K562 (cell line): Measurements from ENCODE around the gene PTOV1. TPM values are rescaled to one million over a fixed set of nuclear protein-coding genes. Genes with fewer than 3 reads are reported as not detected.

Experiments used
- ATAC-seq: fragments of 200-7000 bp; cut with Tn5 transposase; 3 replicates; pipeline ENCODE4 v1.9.1; 2020; ENCODE audit warnings: moderate library complexity
- BruUV-seq: library from RNA; stranded (reverse); fragments of 400-500 nt; replicated peaks from 2 replicates; lab custom pipeline; 2021; lab: Mats Ljungman, UMichigan
- CTCF ChIA-PET: fragments of 300-600 bp; formaldehyde crosslinking; extraction: SDS; loops from one replicate; lab custom pipeline; 2021; ENCODE audit warnings: low intra/inter-chr PET ratio; lab: Yijun Ruan, JAX
- POLR2A ChIA-PET: fragments of 300-600, 350-650 bp; sonication (Branson Sonifier 250); formaldehyde crosslinking; extraction: SDS; loops from one replicate; lab custom pipeline; 2021; ENCODE audit warnings: antibody characterized with exemption, inconsistent platforms; lab: Yijun Ruan, JAX
- DNase-seq, 4 experiments: peaks; one replicate each; pipeline versions ENCODE4 v3.0.0 to v3.0.0-alpha.2; 2011 to 2018; ENCODE audit warnings: low spot score in 3 of 4, mixed read lengths in 3 of 4; ENCODE audit errors: extremely low read depth in 1 of 4
- FAIRE-seq: peaks from 2 replicates; lab custom pipeline; 2011; peaks lifted over from hg19 to GRCh38; lab: Jason Lieb, UNC
- H2AFZ ChIP-seq: 2 replicates; pipeline ENCODE4 v1.6.0; 2011; ENCODE audit warnings: low read depth, low read length, control low read depth, inconsistent platforms
- H3K27ac ChIP-seq: fragments of 200-600 bp; 3 replicates; pipeline ENCODE4 v1.8.0; 2011; ENCODE audit warnings: low read depth, mild to moderate bottlenecking, control low read depth, inconsistent platforms, low read length, moderate library complexity, mixed read lengths; ENCODE audit errors: extremely low read depth
- H3K27me3 ChIP-seq, 2 experiments: fragments of 300-600 bp in 1 of 2; 2 replicates in 1 of 2; 3 replicates in 1 of 2; pipeline versions ENCODE4 v1.6.0 to v1.8.0; 2011; ENCODE audit warnings: inconsistent platforms in 2 of 2, low read length in 2 of 2, mild to moderate bottlenecking in 1 of 2, mixed read lengths in 1 of 2, moderate library complexity in 1 of 2; ENCODE audit not compliant: control insufficient read depth in 2 of 2, insufficient read depth in 2 of 2
- H3K36me3 ChIP-seq: fragments of 300-600 bp; 3 replicates; pipeline ENCODE4 v1.8.0; 2011; ENCODE audit warnings: mild to moderate bottlenecking, low read length, inconsistent platforms; ENCODE audit not compliant: control insufficient read depth, insufficient read depth
- H3K4me1 ChIP-seq, 2 experiments: fragments of 200-600 bp in 1 of 2; replicated peaks in 1 of 2; 2 replicates in 1 of 2; 3 replicates in 1 of 2; pipeline versions ENCODE4 v1.5.1 to v1.8.0; 2011; ENCODE audit warnings: inconsistent platforms in 2 of 2, low read length in 2 of 2, mild to moderate bottlenecking in 1 of 2, mixed read lengths in 1 of 2, moderate library complexity in 1 of 2; ENCODE audit not compliant: control insufficient read depth in 2 of 2, insufficient read depth in 2 of 2
- H3K4me2 ChIP-seq: 2 replicates; pipeline ENCODE4 v1.6.1; 2011; ENCODE audit warnings: low read length, control low read depth, inconsistent platforms, mixed read lengths; ENCODE audit not compliant: insufficient read depth
- H3K4me3 ChIP-seq: fragments of 200-600 bp; sonication (generic), shearing (Covaris generic); 2 replicates; pipeline ENCODE4 v1.5.1; 2016; ENCODE audit warnings: control low read depth, inconsistent platforms
- H3K79me2 ChIP-seq: fragments of 200-600 bp; 3 replicates; pipeline ENCODE4 v1.8.0; 2011; ENCODE audit warnings: low read length, inconsistent platforms; ENCODE audit not compliant: control insufficient read depth, insufficient read depth
- H3K9ac ChIP-seq, 2 experiments: 2 replicates each; pipeline versions ENCODE4 v1.6.0 to v1.6.1; 2011; ENCODE audit warnings: low read depth in 2 of 2, low read length in 2 of 2, control low read depth in 1 of 2, inconsistent platforms in 1 of 2, mild to moderate bottlenecking in 1 of 2, mixed read lengths in 1 of 2; ENCODE audit not compliant: insufficient read depth in 1 of 2
- H3K9me1 ChIP-seq: one replicate; pipeline ENCODE4 v1.6.0; 2011; ENCODE audit warnings: inconsistent platforms, mild to moderate bottlenecking, low read length, moderate library complexity; ENCODE audit not compliant: control insufficient read depth, insufficient read depth
- H3K9me3 ChIP-seq: replicated peaks from 2 replicates; pipeline ENCODE4 v1.5.1; 2011; ENCODE audit warnings: low read depth, low read length, inconsistent platforms; ENCODE audit not compliant: control insufficient read depth, insufficient read depth
- H4K20me1 ChIP-seq: replicated peaks from 2 replicates; pipeline ENCODE4 v1.6.1; 2011; ENCODE audit warnings: low read length, inconsistent platforms, mixed read lengths; ENCODE audit not compliant: control insufficient read depth, insufficient read depth
- KLF6 ChIP-seq: fragments of 250-450 bp; sonication (Bioruptor Pico); IDR thresholded peaks from 2 replicates; pipeline ENCODE4 v1.4.0; 2020; ENCODE audit warnings: mild to moderate bottlenecking, moderate library complexity, borderline replicate concordance
- NFIC ChIP-seq: fragments of 450-650 bp; IDR thresholded peaks from 2 replicates; pipeline ENCODE4 v1.6.1; 2017; ENCODE audit warnings: mild to moderate bottlenecking, inconsistent platforms
- SAP30 ChIP-seq: fragments of 200-600 bp; sonication (generic); IDR thresholded peaks from 2 replicates; pipeline ENCODE4 v1.6.1; 2012; ENCODE audit warnings: borderline replicate concordance, low read depth, mild to moderate bottlenecking, moderate library complexity, low read length, control low read depth, inconsistent platforms; ENCODE audit not compliant: insufficient read depth, poor library complexity, severe bottlenecking
- SIX5 ChIP-seq, 2 experiments: IDR thresholded peaks; 2 replicates each; pipeline ENCODE4 v1.6.1; 2011; ENCODE audit warnings: low read length in 2 of 2, borderline replicate concordance in 1 of 2, low read depth in 1 of 2, mild to moderate bottlenecking in 1 of 2, moderate library complexity in 1 of 2; ENCODE audit not compliant: insufficient read depth in 1 of 2
- ZBTB2 ChIP-seq: fragments of 450-650 bp; IDR thresholded peaks from 2 replicates; pipeline ENCODE4 v1.6.1; 2016; ENCODE audit warnings: antibody characterized with exemption
- ZNF347 ChIP-seq: fragments of 450-650 bp; formaldehyde crosslinking; IDR thresholded peaks from 2 replicates; pipeline ENCODE4 v1.4.0; 2020; ENCODE audit warnings: low read depth, mild to moderate bottlenecking, moderate library complexity
- WGBS: fragments of 100-300 bp; shearing (Covaris generic); methylation state at CpG from one replicate; pipeline ENCODE4 v1.1.6; 2016; ENCODE audit warnings: low coverage, mixed read lengths; ENCODE audit not compliant: insufficient coverage; ENCODE audit errors: missing lambda C conversion rate; 5-methylcytosine and 5-hydroxymethylcytosine counted together
- in situ Hi-C: fragments of 300-500 bp; cut with MboI; formaldehyde crosslinking; loops from 4 replicates; pipeline ENCODE4 v1.15.0; 2018; ENCODE audit warnings: inconsistent platforms, mixed read lengths
- intact Hi-C: fragments of 100-400 bp; cut with micrococcal nuclease; formaldehyde crosslinking; loops from 2 replicates; pipeline ENCODE4 v1.14.2; 2022
- polyA plus RNA-seq, 8 experiments: library from polyadenylated mRNA; depleted of rRNA in 4 of 8; stranded (reverse) in 5 of 8; unstranded in 3 of 8; fragments of >200 nt; fragmentation: Nextera tagmentation in 2 of 8; fragmentation: Illumina TruSeq in 1 of 8; extraction: Ambion mirVana in 2 of 8; extraction: Trizol in 1 of 8; gene quantifications; 2 replicates each; pipeline versions ENCODE4 v1.2.1 to v1.2.3, GENCODE V29; 2011 to 2014; ENCODE audit warnings: inconsistent platforms in 1 of 8, missing spikeins in 1 of 8
- total RNA-seq, 7 experiments: library from RNA; depleted of rRNA in 6 of 7; stranded (reverse); fragments of >200 nt in 6 of 7; fragmentation: Illumina TruSeq in 2 of 7; extraction: Trizol in 2 of 7; gene quantifications; 2 replicates each; pipeline versions ENCODE4 v1.2.1 to v1.2.3, GENCODE V29; 2011 to 2021; ENCODE audit warnings: low replicate concordance in 1 of 7

Gene PTOV1
- total and polyA plus RNA-seq, 9 of the 15 experiments (the other 6 are each of a cell fraction or from before 2014, with no cell fraction given): 4.9 to 169 (median 43.5) TPM

GRCh38 chr19:49837425-49837824, 13.5 kb upstream of the PTOV1 start:
- in situ Hi-C loops (no loop called here), intact Hi-C loops (no loop called here)
- Histone ChIP-seq H3K9ac (0 out of 4 replicates have a peak overlapping the region, but pooled peaks of 1 of the 2 experiments have one; percentile 2), H3K79me2 (no peaks in the 10 kb centered on the region), H3K36me3 (peaks cover 84% of the 10 kb centered on the region), H3K4me3 (no peak overlapping the region), H3K4me1 (peaks cover 0 to 20% of the 10 kb centered on the region in 2 experiments; a peak in 2 of 5 replicates), H4K20me1 (no peaks in the 10 kb centered on the region), H3K27ac (no peak overlapping the region), H3K9me3 (no peaks in the 10 kb centered on the region), H3K4me2 (no peak overlapping the region), H3K27me3 (no peaks in the 10 kb centered on the region), H3K9me1 (peaks cover 2% of the 10 kb centered on the region), H2AFZ (no peak overlapping the region)
- FAIRE-seq (no peak), ATAC-seq (no peak), DNase-seq (no peak)
- BruUV-seq: no TSS peak
- CTCF ChIA-PET: no interaction called here
- TF ChIP-seq ZNF347 (CRISPR knock-in tag): no peak
- no peak for TF ChIP-seq KLF6 (CRISPR knock-in tag)
- TF ChIP-seq SIX5 (IDR thresholded peaks at IDR 0.05; ENCODE audit: borderline replicate concordance in 1 of 2, insufficient read depth in 1 of 2, low read depth in 1 of 2, low read length in 2 of 2): no peak
- POLR2A ChIA-PET: interaction anchor here (0.7 to 1.8 kb wide), 3 partner anchors 9 to 19 kb away, joined by 3 to 12 read pairs (median 3); partner anchors contain the start of gene PTOV1
- 87% methylated on average over 8 of the region's 9 CpGs for WGBS

GRCh38 chr19:49838885-49839588, 11.9 kb upstream of the PTOV1 start:
- WGBS: 93% methylated on average over 17 of the region's 18 CpGs
- BruUV-seq: TSS peak; percentile 40
- TF ChIP-seq NFIC: peak; percentile 68
- TF ChIP-seq ZBTB2: no peak
- no peak for TF ChIP-seq SAP30

More at GRCh38 chr19:49838885-49839588, 11.9 kb upstream of the PTOV1 start:
- H3K4me3 ChIP-seq: no peak overlapping the region
- ATAC-seq: no peak
- H3K9me1 ChIP-seq: peaks cover 2% of the 10 kb centered on the region
- no peak for DNase-seq
- intact Hi-C loops: no loop called here
- in situ Hi-C loops: no loop called here
- H3K4me2 ChIP-seq: no peak overlapping the region
- peaks cover 0 to 20% of the 10 kb centered on the region in 2 experiments; a peak in 2 of 5 replicates for H3K4me1 ChIP-seq
- POLR2A ChIA-PET: interaction anchor here (1.0 kb wide), 1 partner anchor 11 kb away, joined by 3 read pairs; no protein-coding TSS in a partner anchor
- H2AFZ ChIP-seq: no peak overlapping the region
- H4K20me1 ChIP-seq: no peaks in the 10 kb centered on the region
- peaks cover 69% of the 10 kb centered on the region for H3K36me3 ChIP-seq
- H3K9ac ChIP-seq: no peak overlapping the region
- FAIRE-seq: peak; percentile 44
- CTCF ChIA-PET: no interaction called here
- H3K9me3 ChIP-seq: no peaks in the 10 kb centered on the region
- no peaks in the 10 kb centered on the region for H3K27me3 ChIP-seq
- no peaks in the 10 kb centered on the region for H3K79me2 ChIP-seq
- H3K27ac ChIP-seq: no peak overlapping the region
